Endothelial cell of umbilical vein (primary cell): ENCODE data around the gene LYRM1. TPM values are rescaled to one million over a fixed set of nuclear protein-coding genes. Genes with fewer than 3 reads are reported as not detected.

Experiments
- BruUV-seq: library from RNA; stranded (reverse); fragments of 400-500 nt; replicated peaks from 2 replicates; lab custom pipeline; 2021; lab: Mats Ljungman, UMichigan
- CTCF ChIA-PET: fragments of 300-600, 350-600 bp; sonication (Branson Sonifier 250); formaldehyde crosslinking; loops from one replicate; lab custom pipeline; 2021; ENCODE audit warnings: antibody characterized with exemption, inconsistent platforms; lab: Charles Lee
- POLR2A ChIA-PET: fragments of 300-600, 350-600 bp; sonication (Branson Sonifier 250); formaldehyde crosslinking; loops from one replicate; lab custom pipeline; 2021; ENCODE audit warnings: antibody characterized with exemption, inconsistent platforms; lab: Charles Lee
- DNase-seq: peaks from one replicate; pipeline ENCODE4 v3.0.0-alpha.2; 2011; ENCODE audit warnings: low read depth, low spot score
- FAIRE-seq: peaks from 2 replicates; lab custom pipeline; 2011; peaks lifted over from hg19 to GRCh38; lab: Jason Lieb, UNC
- H2AFZ ChIP-seq: 2 replicates; pipeline ENCODE4 v1.6.0; 2012; ENCODE audit warnings: low read depth, low read length, control low read depth, inconsistent platforms
- H3K27ac ChIP-seq: 2 replicates; pipeline ENCODE4 v1.5.1; 2011; ENCODE audit warnings: low read depth, mild to moderate bottlenecking, control low read depth, low read length, moderate library complexity; ENCODE audit not compliant: insufficient read depth
- H3K27me3 ChIP-seq, 2 experiments: 2 replicates each; pipeline versions ENCODE4 v1.6.0 to v1.6.1; 2011; ENCODE audit warnings: low read length in 2 of 2, mixed read lengths in 1 of 2; ENCODE audit not compliant: control insufficient read depth in 2 of 2, insufficient read depth in 2 of 2
- H3K36me3 ChIP-seq, 2 experiments: 2 replicates in 1 of 2; 3 replicates in 1 of 2; pipeline ENCODE4 v1.5.1; 2011; ENCODE audit warnings: low read length in 2 of 2, mild to moderate bottlenecking in 1 of 2, moderate library complexity in 1 of 2; ENCODE audit not compliant: control insufficient read depth in 2 of 2, insufficient read depth in 2 of 2; ENCODE audit errors: extremely low read depth in 1 of 2
- H3K4me1 ChIP-seq: 3 replicates; pipeline ENCODE4 v1.5.1; 2011; ENCODE audit warnings: mild to moderate bottlenecking, low read length; ENCODE audit not compliant: control insufficient read depth, insufficient read depth; ENCODE audit errors: extremely low read depth
- H3K4me2 ChIP-seq: 2 replicates; pipeline ENCODE4 v1.6.1; 2011; ENCODE audit warnings: low read length, control low read depth, mixed read lengths; ENCODE audit not compliant: insufficient read depth
- H3K4me3 ChIP-seq, 3 experiments: fragments of 200-600 bp in 1 of 3; sonication (generic), shearing (Covaris generic) in 1 of 3; replicated peaks in 1 of 3; 2 replicates each; pipeline ENCODE4 v1.5.1; 2011 to 2016; ENCODE audit warnings: control low read depth in 3 of 3, low read length in 3 of 3, mild to moderate bottlenecking in 2 of 3, inconsistent platforms in 1 of 3, low read depth in 1 of 3, moderate library complexity in 1 of 3; ENCODE audit not compliant: insufficient read depth in 1 of 3
- H3K79me2 ChIP-seq: 2 replicates; pipeline ENCODE4 v1.6.0; 2012; ENCODE audit warnings: low read length, inconsistent platforms; ENCODE audit not compliant: control insufficient read depth, insufficient read depth
- H3K9ac ChIP-seq: replicated peaks from 2 replicates; pipeline ENCODE3; 2011; ENCODE audit warnings: low read length, control low read depth; ENCODE audit not compliant: insufficient read depth; ENCODE audit errors: extremely low read depth
- H3K9me1 ChIP-seq: replicated peaks from 3 replicates; pipeline ENCODE4 v1.6.0; 2011; ENCODE audit warnings: mild to moderate bottlenecking, low read length; ENCODE audit not compliant: control insufficient read depth, insufficient read depth; ENCODE audit errors: extremely low read depth
- H3K9me3 ChIP-seq: replicated peaks from 2 replicates; pipeline ENCODE4 v1.5.1; 2012; ENCODE audit warnings: low read length, inconsistent platforms; ENCODE audit not compliant: control insufficient read depth, insufficient read depth
- H4K20me1 ChIP-seq: replicated peaks from 2 replicates; pipeline ENCODE3; 2011; ENCODE audit warnings: mild to moderate bottlenecking, low read length; ENCODE audit not compliant: control insufficient read depth, insufficient read depth; ENCODE audit errors: extremely low read depth
- EZH2 ChIP-seq: IDR thresholded peaks from 2 replicates; pipeline ENCODE4 v1.6.1; 2012; ENCODE audit warnings: borderline replicate concordance, low read depth, mild to moderate bottlenecking, moderate library complexity, low read length, inconsistent platforms; ENCODE audit not compliant: severe bottlenecking
- FOS ChIP-seq: IDR thresholded peaks from 2 replicates; pipeline ENCODE4 v1.6.1; 2011; ENCODE audit warnings: mild to moderate bottlenecking, low read length, moderate library complexity, borderline replicate concordance; ENCODE audit not compliant: insufficient read depth
- GATA2 ChIP-seq: IDR thresholded peaks from 2 replicates; pipeline ENCODE4 v1.7.0; 2011; ENCODE audit warnings: low read depth, mild to moderate bottlenecking, moderate library complexity, mixed read lengths, low read length; ENCODE audit not compliant: insufficient read length, insufficient read depth
- JUN ChIP-seq: IDR thresholded peaks from 2 replicates; pipeline ENCODE4 v1.6.1; 2011; ENCODE audit warnings: borderline replicate concordance, low read depth; ENCODE audit not compliant: insufficient read length, insufficient read depth
- MAX ChIP-seq: IDR thresholded peaks from 2 replicates; pipeline ENCODE4 v1.6.1; 2011; ENCODE audit not compliant: insufficient read depth, insufficient read length
- MYC ChIP-seq: IDR thresholded peaks from one replicate; pipeline ENCODE4 v1.6.1; 2011; ENCODE audit warnings: mild to moderate bottlenecking, low read depth, low read length
- POLR2A ChIP-seq: IDR thresholded peaks from 2 replicates; pipeline ENCODE4 v1.6.1; 2012; ENCODE audit warnings: low read depth, mild to moderate bottlenecking, control low read depth, low read length
- POLR2AphosphoS5 ChIP-seq: IDR thresholded peaks from 2 replicates; pipeline ENCODE4 v1.6.1; 2012; ENCODE audit warnings: low read depth, mild to moderate bottlenecking, control low read depth, low read length, moderate library complexity; ENCODE audit not compliant: insufficient read depth
- dilution Hi-C: fragments of 300-500 bp; cut with MboI; formaldehyde crosslinking; loops from one replicate; pipeline ENCODE4 v1.15.0; 2019; ENCODE audit warnings: low sequenced_read_pairs; ENCODE audit not compliant: extremely low pct_ligation_motif_present
- intact Hi-C: fragments of 100-400 bp; cut with micrococcal nuclease; formaldehyde crosslinking; loops from one replicate; pipeline ENCODE4 v1.10.0; 2022
- polyA plus RNA-seq, 4 experiments: library from polyadenylated mRNA; depleted of rRNA in 3 of 4; stranded (reverse) in 3 of 4; unstranded in 1 of 4; fragments of >200 nt; gene quantifications; 2 replicates each; pipeline versions ENCODE4 v1.2.1 to v1.2.3, GENCODE V29; 2011 to 2012; ENCODE audit warnings: missing spikeins in 1 of 4
- total RNA-seq: library from RNA; stranded (reverse); gene quantifications from 2 replicates; pipeline ENCODE4 v1.2.3, GENCODE V29; 2021
- TF ChIP-seq, protein P1 (sequence below), 2 donors: IDR thresholded peaks; 1 replicate in 1 of 2; 2 replicates in 1 of 2; pipeline ENCODE4 v1.5.1; 2011; ENCODE audit warnings: low read length in 2 of 2, mild to moderate bottlenecking in 2 of 2, moderate library complexity in 2 of 2, control low read depth in 1 of 2, inconsistent platforms in 1 of 2, low read depth in 1 of 2; ENCODE audit not compliant: insufficient read depth in 1 of 2; ENCODE audit errors: extremely low read depth in 1 of 2

LYRM1 gene
- total and polyA plus RNA-seq, 2 donors (not counting 3 experiments of a cell fraction or from before 2014, with no cell fraction given), result 20.4 to 28.4 TPM

GRCh38 chr16:20948444-20948843 lies 47.9 kb downstream of the LYRM1 start:
- Histone ChIP-seq H3K4me2 (no peak overlapping the region), H3K4me1 (no peaks in the 10 kb centered on the region), H3K36me3 (no peaks in the 10 kb centered on the region), H3K9me3 (no peaks in the 10 kb centered on the region), H3K27me3 (no peaks in the 10 kb centered on the region), H2AFZ (no peak overlapping the region), H3K4me3 (no peak overlapping the region), H3K9me1 (no peaks in the 10 kb centered on the region), H3K79me2 (no peaks in the 10 kb centered on the region), H3K27ac (no peak overlapping the region), H3K9ac (no peak overlapping the region), H4K20me1 (no peaks in the 10 kb centered on the region)
- no peak for TF ChIP-seq POLR2A
- TF ChIP-seq MYC, result no peak
- TF ChIP-seq EZH2, result no peak
- no peak for TF ChIP-seq MAX
- no peak for TF ChIP-seq GATA2
- no peak for TF ChIP-seq JUN
- FAIRE-seq, result no peak
- no peak for DNase-seq
- dilution Hi-C loops, result no loop called here
- ChIA-PET POLR2A (no interaction called here), CTCF (no interaction called here)
- intact Hi-C loops, result no loop called here
- BruUV-seq, result no TSS peak

DNA sequence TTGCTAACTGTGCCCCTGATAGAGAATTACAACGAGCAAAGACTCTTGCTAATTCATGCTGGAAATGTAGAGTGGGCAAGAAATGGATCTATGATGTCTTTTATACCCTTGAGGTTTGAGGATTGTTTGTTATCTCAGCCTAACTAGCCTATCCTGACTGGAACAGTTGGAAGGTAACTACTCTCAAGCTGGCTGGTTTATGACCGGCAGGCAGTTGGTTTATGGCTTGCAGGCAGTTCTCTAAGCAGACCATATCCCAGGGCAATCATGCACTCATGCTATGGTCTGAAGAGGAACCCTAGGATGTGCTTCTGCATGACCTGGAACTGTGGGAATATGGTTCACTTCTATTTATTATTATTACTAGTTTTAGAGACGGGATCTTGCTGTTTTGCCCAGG lies 49.1 kb downstream of the LYRM1 start:
- dilution Hi-C loops, result no loop called here
- no peaks in the 10 kb centered on the region for H3K36me3 ChIP-seq
- FAIRE-seq, result no peak
- no peak for TF ChIP-seq EZH2
- no peak for TF ChIP-seq FOS
- no peak for TF ChIP-seq POLR2A
- TF ChIP-seq, protein P1, sequence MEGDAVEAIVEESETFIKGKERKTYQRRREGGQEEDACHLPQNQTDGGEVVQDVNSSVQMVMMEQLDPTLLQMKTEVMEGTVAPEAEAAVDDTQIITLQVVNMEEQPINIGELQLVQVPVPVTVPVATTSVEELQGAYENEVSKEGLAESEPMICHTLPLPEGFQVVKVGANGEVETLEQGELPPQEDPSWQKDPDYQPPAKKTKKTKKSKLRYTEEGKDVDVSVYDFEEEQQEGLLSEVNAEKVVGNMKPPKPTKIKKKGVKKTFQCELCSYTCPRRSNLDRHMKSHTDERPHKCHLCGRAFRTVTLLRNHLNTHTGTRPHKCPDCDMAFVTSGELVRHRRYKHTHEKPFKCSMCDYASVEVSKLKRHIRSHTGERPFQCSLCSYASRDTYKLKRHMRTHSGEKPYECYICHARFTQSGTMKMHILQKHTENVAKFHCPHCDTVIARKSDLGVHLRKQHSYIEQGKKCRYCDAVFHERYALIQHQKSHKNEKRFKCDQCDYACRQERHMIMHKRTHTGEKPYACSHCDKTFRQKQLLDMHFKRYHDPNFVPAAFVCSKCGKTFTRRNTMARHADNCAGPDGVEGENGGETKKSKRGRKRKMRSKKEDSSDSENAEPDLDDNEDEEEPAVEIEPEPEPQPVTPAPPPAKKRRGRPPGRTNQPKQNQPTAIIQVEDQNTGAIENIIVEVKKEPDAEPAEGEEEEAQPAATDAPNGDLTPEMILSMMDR (IDR thresholded peaks at IDR 0.05; ENCODE audit: extremely low read depth in 1 of 2, insufficient read depth in 1 of 2, low read depth in 1 of 2, low read length in 2 of 2), result no peak
- no peak for TF ChIP-seq POLR2AphosphoS5
- TF ChIP-seq MAX, result no peak
- TF ChIP-seq JUN, result no peak
- no peak for TF ChIP-seq MYC
- no peak for TF ChIP-seq GATA2
- ChIA-PET CTCF (interaction anchor here (0.5 to 1.4 kb wide), 2 partner anchors 90 to 99 kb away, joined by 3 to 4 read pairs; no protein-coding TSS in a partner anchor), POLR2A (no interaction called here)
- no peaks in the 10 kb centered on the region for H3K27me3 ChIP-seq
- no peaks in the 10 kb centered on the region for H3K9me1 ChIP-seq
- no peak overlapping the region for H3K27ac ChIP-seq
- H3K79me2 ChIP-seq, result no peaks in the 10 kb centered on the region
- DNase-seq, result no peak
- no TSS peak for BruUV-seq
- intact Hi-C loops, result no loop called here
- H3K4me1 ChIP-seq, result no peaks in the 10 kb centered on the region
- no peak overlapping the region for H3K4me3 ChIP-seq
- H2AFZ ChIP-seq, result no peak overlapping the region
- H3K9me3 ChIP-seq, result no peaks in the 10 kb centered on the region
- H3K4me2 ChIP-seq, result no peak overlapping the region
- no peak overlapping the region for H3K9ac ChIP-seq
- H4K20me1 ChIP-seq, result no peaks in the 10 kb centered on the region
